Nephron (organoid): ENCODE measurements around the gene RD3L.
"Not testable (repeated sequence)": the region's sequence is repeated elsewhere in the genome, so short reads cannot be mapped to it uniquely, and the experiment has no call there.

Experiments used
- H3K27ac Mint-ChIP-seq, 3 experiments: 2 replicates each; pipeline ENCODE4 v1.8.0; 2020; ENCODE audit warnings: mixed read lengths in 3 of 3, mild to moderate bottlenecking in 2 of 3, moderate library complexity in 1 of 3
- H3K27me3 Mint-ChIP-seq: 2 replicates; pipeline ENCODE4 v1.8.0; 2021; ENCODE audit warnings: low read depth, mild to moderate bottlenecking, moderate library complexity, mixed read lengths
- H3K36me3 Mint-ChIP-seq: 2 replicates; pipeline ENCODE4 v1.8.0; 2020; ENCODE audit warnings: low read depth, mixed read lengths
- H3K4me1 Mint-ChIP-seq: 2 replicates; pipeline ENCODE4 v1.8.0; 2020; ENCODE audit warnings: mixed read lengths
- H3K4me3 Mint-ChIP-seq, 3 experiments: 2 replicates each; pipeline ENCODE4 v1.8.0; 2020; ENCODE audit warnings: mild to moderate bottlenecking in 3 of 3, mixed read lengths in 3 of 3, moderate library complexity in 2 of 3
- H3K9me3 Mint-ChIP-seq: 2 replicates; pipeline ENCODE4 v1.8.0; 2020; ENCODE audit warnings: mixed read lengths
- CTCF ChIP-seq, 3 experiments: fragments of 200-600 bp; sonication (generic); IDR thresholded peaks; one replicate each; pipeline ENCODE4 v1.5.0; 2021; ENCODE audit warnings: antibody characterized with exemption in 3 of 3; ENCODE audit not compliant: unreplicated experiment in 3 of 3

Gene RD3L

DNA sequence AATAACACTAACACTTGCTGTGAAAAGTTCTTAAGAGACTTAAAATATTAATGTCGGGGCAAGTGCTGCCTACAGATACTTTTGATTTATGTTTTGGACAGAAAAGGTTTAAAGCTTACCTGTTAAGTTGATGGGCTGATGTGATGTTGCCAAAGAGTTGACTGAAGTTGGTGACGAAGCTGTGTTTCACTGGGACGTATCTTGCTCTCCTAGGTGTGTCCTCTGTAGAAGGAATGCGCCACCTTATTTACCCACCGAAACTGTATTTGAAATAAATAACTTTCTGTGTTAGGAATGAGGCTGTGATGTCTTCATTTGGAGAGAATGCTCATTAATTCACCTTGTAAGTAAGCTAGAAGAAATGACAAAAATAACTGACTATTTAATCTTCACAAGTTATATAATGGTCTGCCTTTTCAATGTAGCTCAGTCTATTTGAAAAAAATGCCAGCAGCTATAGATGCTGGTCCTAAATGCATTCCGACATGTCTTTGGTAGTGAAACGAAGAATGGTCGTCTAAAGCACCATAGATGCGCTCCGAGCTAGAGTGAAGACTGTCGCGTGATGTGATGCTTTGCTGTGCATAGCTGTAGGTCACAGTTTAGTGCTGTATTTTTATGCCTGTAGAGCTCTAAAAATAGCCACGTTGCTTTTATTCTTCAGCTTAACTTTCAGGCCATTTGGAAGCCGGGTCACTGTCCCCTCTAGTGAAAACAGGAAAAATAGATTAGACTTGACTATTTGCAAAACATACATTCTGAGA, at the start of gene RD3L:
Gene RD3L (minus strand): TSS at position 557 of the 764 bp plus-strand sequence. CDS start 834 bp downstream, outside the sequence.
- Mint-ChIP-seq H3K36me3 (no peaks in the 10 kb centered on the region), H3K4me1 (no peaks in the 10 kb centered on the region), H3K9me3 (peaks cover 8% of the 10 kb centered on the region), H3K27me3 (peaks cover 38% of the 10 kb centered on the region), H3K27ac (no peak within 1 kb of the TSS), H3K4me3 (no peak within 1 kb of the TSS)
- TF ChIP-seq CTCF (IDR thresholded peaks at IDR 0.05; ENCODE audit: unreplicated experiment in 3 of 3), result no peak

DNA sequence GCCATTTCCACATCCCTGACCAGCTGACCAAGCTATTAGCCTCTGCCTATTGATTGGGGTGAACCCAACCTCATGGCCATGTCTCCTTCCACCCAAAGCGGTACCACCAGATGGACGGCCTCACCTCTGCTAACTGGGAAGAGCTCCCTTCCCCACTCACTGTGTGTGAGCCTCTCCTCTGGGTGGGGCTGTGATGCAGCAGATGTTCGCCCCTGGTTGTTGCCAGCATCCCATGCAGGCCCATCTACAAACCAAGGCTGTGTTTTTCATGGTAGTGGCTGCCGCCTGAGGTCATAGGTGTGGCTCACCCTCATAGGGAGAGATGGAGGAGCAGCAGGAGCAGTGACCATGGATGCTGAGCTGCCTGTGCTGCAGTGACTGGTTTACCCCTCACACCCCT, 47.6 kb upstream of the RD3L start:
- Mint-ChIP-seq H3K27me3 (peaks cover 26% of the 10 kb centered on the region), H3K4me1 (no peaks in the 10 kb centered on the region), H3K4me3 (no peak overlapping the region), H3K36me3 (no peaks in the 10 kb centered on the region), H3K27ac (no peak overlapping the region), H3K9me3 (peaks cover 34% of the 10 kb centered on the region)
- no peak for TF ChIP-seq CTCF (IDR thresholded peaks at IDR 0.05; ENCODE audit: unreplicated experiment in 3 of 3)

DNA sequence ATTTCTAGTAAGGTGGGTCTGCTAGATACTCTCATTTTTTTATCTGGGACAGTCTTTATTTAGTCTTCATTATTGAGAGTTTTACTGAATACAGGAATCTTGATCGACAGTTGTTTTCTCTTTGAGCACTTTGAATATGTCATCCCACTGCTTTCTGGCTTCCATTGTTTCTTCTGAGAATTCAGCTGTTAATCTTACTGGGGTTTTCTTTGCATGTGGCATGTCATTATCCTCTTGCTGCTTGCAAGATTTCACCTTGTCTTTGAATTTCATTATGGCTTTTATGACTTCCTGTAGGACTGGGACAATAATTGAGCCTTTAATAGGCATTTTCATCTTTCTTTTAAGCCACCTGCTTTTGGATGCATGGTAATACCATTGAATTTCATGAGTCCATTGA, 46.7 kb upstream of the RD3L start:
- peaks cover 35% of the 10 kb centered on the region for H3K9me3 Mint-ChIP-seq
- H3K4me3 Mint-ChIP-seq, result no peak overlapping the region
- peaks cover 26% of the 10 kb centered on the region for H3K27me3 Mint-ChIP-seq
- H3K36me3 Mint-ChIP-seq, result no peaks in the 10 kb centered on the region
- H3K4me1 Mint-ChIP-seq, result no peaks in the 10 kb centered on the region
- TF ChIP-seq CTCF (IDR thresholded peaks at IDR 0.05; ENCODE audit: unreplicated experiment in 3 of 3), result no peak
- H3K27ac Mint-ChIP-seq, result no peak overlapping the region

- no peak overlapping the region for H3K27ac Mint-ChIP-seq
- TF ChIP-seq CTCF (IDR thresholded peaks at IDR 0.05; ENCODE audit: unreplicated experiment in 3 of 3), result no peak
- peaks cover 35% of the 10 kb centered on the region for H3K9me3 Mint-ChIP-seq
- no peaks in the 10 kb centered on the region for H3K4me1 Mint-ChIP-seq
- H3K36me3 Mint-ChIP-seq, result no peaks in the 10 kb centered on the region
- H3K27me3 Mint-ChIP-seq, result peaks cover 20% of the 10 kb centered on the region
- no peak overlapping the region for H3K4me3 Mint-ChIP-seq
Observed at GRCh38 chr14:103984196-103984595, 41.9 kb upstream of the RD3L start.

DNA sequence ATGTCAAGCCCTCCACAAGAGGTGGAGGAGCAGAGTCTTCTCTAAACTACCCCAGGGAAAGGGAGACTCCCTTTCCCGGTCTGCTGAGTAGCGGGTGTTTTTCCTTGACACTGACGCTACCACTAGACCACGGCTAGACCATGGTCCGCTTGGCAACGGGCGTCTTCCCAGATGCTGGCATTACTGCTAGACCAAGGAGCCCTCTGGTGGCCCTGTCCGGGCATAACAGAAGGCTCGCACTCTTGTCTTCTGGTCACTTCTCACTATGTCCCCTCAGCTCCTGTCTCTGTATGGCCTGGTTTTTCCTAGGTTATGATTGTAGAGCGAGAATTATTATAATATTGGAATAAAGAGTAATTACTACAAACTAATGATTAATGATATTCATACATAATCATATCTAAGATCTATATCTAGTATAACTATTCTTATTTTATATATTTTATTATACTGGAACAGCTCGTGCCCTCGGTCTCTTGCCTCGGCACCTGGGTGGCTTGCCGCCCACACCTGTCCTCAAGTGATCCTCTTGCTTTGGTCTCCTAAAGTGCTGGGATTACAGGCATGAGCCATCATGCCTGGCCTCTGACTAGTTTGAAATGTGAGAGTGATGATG, 38.4 kb upstream of the RD3L start:
- not testable (repeated sequence) for H3K4me3 Mint-ChIP-seq, H3K36me3 Mint-ChIP-seq, H3K27me3 Mint-ChIP-seq, H3K4me1 Mint-ChIP-seq, H3K27ac Mint-ChIP-seq
- H3K9me3 Mint-ChIP-seq, result peaks cover 28% of the 10 kb centered on the region
- TF ChIP-seq CTCF (IDR thresholded peaks at IDR 0.05; ENCODE audit: unreplicated experiment in 3 of 3), result peak; percentile 45 to 60 (median 59)

DNA sequence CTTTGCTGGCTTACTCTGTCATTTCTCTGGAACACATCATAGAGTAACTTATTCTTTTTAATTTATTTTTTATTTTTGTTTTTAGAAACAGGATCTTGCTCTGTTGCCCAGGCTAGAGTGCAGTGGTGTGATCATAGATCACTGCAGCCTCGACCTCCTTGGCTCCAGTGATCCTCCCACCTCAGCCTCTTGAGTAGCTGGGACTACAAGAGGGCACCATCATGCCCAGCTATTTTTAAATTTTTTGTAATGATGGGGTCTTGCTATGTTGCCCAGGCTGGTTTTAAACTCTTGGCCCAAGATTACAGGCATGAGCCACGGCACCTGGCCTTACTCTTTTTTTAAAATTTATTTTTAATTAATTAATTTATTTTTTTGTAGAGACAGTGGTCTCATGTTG, 32.2 kb upstream of the RD3L start:
- no peaks in the 10 kb centered on the region for H3K4me1 Mint-ChIP-seq
- no peak overlapping the region for H3K4me3 Mint-ChIP-seq
- no peaks in the 10 kb centered on the region for H3K36me3 Mint-ChIP-seq
- H3K9me3 Mint-ChIP-seq, result peaks cover 11% of the 10 kb centered on the region
- H3K27me3 Mint-ChIP-seq, result no peaks in the 10 kb centered on the region
- no peak for TF ChIP-seq CTCF (IDR thresholded peaks at IDR 0.05; ENCODE audit: unreplicated experiment in 3 of 3)
- no peak overlapping the region for H3K27ac Mint-ChIP-seq
